GM18873 (cell line): ENCODE data around the gene C2orf72.
"Not testable (repeated sequence)": the region's sequence is repeated elsewhere in the genome, so short reads cannot be mapped to it uniquely, and the experiment has no call there.

Experiments used
- ATAC-seq: cut with Tn5 transposase; IDR thresholded peaks from one replicate; pipeline ENCODE4 v1.9.1; 2021; ENCODE audit warnings: mild to moderate bottlenecking, moderate library complexity, moderate number of reproducible peaks; ENCODE audit not compliant: unreplicated experiment, low FRiP score

The C2orf72 gene

DNA sequence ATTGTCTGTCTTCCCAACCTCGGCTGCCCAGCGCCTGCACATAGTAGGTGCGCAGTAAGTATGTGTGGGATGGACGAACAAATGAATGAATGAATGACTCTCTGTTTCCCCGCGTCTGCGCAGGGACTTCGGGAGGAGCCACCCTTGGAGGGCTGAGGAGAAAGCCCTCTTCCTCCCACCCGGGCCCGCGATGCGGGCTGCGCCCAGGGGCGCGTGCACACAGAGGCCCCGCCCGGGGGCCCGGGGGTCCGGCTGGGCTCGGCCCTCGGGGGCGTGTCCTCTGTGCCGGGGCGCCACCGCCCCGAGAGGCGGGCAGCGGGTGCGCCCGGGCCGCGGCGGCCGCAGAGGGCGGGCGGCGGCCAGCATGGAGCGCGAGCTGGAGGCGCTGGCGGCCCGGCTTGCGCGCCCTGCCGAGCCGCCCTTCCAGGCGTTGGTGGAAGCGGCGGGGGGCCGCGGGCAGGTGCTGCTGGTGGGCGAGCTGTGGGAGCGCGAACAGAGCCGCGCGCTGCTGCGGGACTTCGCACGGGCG, at the start of gene C2orf72:
C2orf72 (plus strand) TSS at position 322 of the 529 bp plus-strand sequence; CDS start at position 365, 43 bp downstream.
- no peak for ATAC-seq

GRCh38 chr2:230989731-230990130, 47.6 kb upstream of the C2orf72 start:
- ATAC-seq: no peak

DNA sequence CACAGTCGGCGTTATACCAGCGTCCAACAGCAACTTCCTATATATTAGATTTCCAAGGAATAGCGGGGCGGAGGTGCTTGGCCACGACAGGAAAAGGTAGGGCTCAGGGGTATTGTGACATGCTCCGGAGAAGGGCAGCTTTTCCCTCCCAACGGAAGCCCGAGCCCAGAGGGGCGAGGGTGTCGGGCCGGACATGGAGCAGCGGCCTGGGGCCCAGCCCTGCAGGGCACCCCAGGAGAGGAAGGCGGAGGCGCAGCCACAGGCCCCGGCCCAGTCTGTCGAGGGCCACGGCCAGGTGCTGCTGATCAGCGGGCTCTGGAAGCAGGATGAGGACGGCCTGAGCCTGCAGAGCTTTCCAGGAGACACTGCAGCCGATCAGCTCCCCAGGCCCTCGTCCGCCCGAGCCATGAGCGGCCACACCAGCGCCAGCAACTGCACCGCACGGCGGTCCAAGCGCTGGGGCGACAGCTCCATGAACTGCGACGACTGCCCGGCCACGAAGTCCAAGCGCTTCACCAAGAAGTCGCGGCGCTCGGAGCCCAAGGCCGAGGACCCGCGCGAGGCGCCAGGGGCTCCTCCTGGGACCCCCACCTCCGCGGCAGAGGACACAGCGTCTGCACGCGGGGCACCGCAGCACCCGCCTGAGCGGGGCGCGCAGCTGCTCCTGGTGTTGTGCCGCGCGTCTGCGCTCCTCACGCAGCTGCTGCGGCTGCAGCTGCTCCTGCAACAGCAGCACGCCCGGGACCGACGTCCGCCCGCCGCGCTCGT, 47.0 kb upstream of the C2orf72 start:
- ATAC-seq: no peak

DNA sequence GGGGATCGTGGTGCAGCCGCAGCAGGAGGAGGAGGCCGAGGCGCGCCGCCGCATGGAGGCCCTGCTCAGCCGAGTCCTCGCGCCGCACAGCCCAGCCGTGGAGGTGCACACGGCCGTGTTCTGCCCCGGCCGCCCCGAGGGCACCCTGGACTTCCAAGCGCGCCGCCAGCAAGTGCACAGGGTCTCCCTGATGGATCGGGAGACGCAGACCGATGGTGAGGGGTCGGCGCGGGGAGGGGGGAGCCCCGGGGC, 46.5 kb upstream of the C2orf72 start:
- no peak for ATAC-seq

DNA sequence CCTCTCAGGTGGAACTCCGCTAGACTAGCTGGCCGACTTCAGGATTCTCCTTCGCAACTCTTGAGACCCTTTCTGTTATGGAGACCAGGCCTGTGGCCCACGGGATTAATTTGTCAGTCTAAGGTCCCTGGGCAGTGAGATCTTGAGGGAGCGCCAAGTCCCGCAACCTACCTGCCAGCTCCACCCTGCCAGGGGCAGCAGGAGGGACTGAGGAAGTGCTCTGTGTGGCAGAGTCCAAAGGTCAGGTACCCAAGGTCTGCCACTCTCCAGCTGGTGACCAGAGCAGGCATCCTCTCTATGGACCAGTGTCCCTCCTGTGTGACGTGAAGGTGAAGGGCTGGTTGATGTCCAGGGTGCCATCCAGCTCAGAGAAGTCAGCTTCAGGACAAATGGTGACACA, 45.7 kb upstream of the C2orf72 start:
- ATAC-seq: no peak

DNA sequence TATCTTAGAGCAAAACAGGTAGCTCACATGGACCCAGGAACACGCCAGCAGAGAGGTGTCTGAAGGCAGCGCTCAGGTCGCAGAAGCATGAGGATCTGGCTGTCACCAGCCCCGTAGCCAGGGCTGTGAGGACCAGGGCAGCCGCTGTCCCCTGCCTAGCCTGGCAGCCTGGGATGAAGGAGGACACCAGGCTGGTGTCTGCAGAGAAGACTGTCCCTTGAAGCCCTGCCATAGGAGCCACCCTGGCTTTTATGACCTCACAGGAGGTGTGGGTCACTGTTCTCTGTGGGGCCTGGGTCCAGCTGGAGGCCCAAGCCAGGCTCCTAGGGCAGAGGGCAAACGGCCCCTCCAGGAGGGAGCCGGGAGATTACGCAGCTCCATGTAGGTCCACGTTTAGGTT, 41.5 kb upstream of the C2orf72 start, which contains the start of gene SPATA3:
SPATA3 (plus strand) TSS at position 301 of the 400 bp plus-strand sequence. CDS start 113 bp downstream, outside the sequence.
- ATAC-seq: no peak

DNA sequence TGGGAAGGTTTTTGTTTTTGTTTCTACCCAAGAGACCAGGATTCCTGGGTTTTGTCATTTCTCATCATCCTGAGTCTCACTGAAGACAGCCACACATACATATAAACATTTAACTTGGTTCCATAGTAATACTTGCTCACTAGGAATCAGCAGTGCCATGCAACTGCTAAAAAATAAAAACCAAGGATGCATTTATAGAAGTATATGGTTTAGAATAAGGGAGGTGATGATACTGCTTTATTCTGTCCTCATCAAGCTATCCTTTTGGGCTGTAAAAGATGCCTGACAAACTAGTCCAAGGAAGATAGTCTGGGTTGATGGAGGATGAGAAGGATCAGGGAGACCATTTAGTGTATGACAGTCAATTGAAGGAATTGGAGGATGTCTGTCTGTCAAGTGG, 40.7 kb upstream of the C2orf72 start:
- no peak for ATAC-seq

GRCh38 chr2:230998882-230999281, 38.4 kb upstream of the C2orf72 start:
- ATAC-seq: no peak

- no peak for ATAC-seq
Observed at GRCh38 chr2:230999477-230999876, 37.8 kb upstream of the C2orf72 start.

DNA sequence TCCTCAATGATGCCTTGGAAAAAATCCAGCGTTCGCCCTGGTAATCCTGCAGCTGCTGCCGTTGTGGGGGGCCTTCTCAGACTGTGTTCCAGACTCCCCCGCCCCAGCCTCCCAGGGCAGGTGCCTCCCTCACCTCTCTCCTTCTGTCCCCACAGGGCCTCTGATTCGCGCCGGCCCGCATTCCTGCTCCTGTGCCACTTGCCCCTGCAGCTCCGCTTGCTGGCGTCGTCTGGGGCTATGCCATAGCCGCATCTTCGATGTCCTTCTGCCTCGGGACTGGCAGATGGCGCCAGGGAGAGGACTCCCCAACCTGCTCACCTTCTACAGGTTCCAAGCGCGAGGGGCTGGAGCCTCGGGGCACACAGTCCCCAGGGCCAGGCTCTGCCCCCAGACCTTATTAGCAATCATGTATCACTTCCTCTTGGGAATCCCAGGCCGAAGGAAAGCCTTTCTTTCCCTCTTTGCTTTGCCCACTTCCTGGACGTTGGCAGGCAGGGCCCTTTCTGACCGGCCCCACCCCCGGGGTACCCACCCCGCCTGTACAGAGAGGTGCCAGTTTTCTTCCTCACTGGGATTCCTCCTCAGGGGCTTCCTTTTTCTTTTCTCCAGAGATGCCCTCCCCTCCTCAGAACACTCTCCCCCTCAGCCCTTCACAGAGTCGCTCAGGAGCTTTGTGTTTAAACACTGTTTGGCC, 37.0 kb upstream of the C2orf72 start:
- ATAC-seq: no peak

GRCh38 chr2:231001036-231001435, 36.3 kb upstream of the C2orf72 start:
- no peak for ATAC-seq

GRCh38 chr2:231001921-231002320, 35.4 kb upstream of the C2orf72 start:
- ATAC-seq: no peak

DNA sequence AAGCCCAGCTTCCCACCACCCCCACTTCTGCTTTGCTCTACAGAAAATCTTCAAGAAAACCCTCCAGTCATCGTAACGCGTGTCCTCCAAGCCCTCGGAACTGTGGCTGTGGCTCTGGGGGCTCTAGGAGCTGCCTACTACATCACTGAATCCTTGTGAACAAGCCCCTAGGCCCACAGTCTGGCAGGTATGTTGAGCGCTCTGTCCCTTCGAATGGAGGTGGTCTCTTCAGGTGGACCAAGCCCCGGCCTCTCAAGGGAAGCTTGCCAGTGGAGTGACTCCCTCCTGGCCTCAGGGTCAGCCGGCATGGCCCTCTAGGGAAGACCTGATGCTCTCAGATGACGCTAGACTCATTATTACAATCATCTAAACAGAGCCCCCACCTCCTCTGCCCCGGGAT, 34.7 kb upstream of the C2orf72 start:
- ATAC-seq: no peak

GRCh38 chr2:231003186-231003585, 34.1 kb upstream of the C2orf72 start:
- no peak for ATAC-seq

DNA sequence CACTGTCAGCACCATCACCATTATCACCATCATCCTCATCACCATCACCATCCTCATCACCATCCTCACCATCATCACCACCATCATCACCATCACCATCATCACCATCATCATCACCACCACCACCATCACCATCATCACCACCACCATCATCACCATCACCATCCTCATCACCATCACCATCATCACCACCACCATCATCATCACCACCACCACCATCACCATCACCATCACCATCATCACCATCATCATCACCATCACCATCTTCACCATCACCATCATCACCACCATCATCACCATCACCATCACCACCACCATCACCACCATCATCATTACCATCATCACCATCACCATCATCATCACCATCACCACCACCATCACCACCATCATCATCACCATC, 32.4 kb upstream of the C2orf72 start:
- ATAC-seq: not testable (repeated sequence)

DNA sequence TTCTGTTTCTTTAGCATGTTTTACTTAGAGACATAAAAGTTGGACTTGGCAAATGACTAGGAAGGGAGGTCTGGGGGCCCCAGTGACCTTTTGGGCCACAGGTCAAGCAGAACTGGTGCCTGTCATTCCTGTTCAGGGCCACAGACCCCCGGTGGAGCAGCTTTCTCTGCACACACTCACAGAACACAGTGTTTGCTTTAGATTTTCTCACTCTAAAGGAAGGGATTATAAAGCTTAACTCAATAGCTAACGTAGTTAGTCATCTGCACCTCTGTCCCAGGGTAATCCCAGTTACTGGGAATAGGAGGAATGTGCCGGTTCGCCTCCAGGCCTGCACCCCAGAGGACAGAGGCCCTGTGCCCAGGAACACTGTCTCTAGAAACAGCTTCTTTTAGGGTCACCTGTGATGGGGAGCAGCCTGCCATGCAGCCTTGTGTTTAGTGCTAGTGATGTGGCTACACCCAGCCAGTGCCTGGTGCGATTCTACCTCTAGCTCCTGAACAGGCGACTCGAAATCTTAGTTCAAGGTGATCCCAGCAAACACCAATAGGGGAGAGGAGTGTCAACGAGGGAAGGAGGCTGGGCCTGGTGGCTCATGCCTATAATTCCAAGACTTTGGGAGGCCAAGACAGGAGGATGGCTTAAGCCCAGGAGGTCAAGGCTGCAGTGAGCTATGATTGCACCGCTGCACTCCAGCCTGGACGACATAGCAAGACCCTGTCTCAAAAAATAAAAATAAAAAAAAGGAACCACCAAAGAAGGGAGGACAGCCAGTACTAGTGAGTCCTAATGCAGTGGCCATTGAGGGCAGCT, 29.8 kb upstream of the C2orf72 start:
- ATAC-seq: no peak

- no peak for ATAC-seq
Observed at GRCh38 chr2:231008131-231008530, 29.2 kb upstream of the C2orf72 start.

- no peak for ATAC-seq
Observed at GRCh38 chr2:231009236-231009919, 27.9 kb upstream of the C2orf72 start.

GRCh38 chr2:231010201-231010730, 27.1 kb upstream of the C2orf72 start:
- no peak for ATAC-seq

GRCh38 chr2:231011526-231011925, 25.8 kb upstream of the C2orf72 start:
- ATAC-seq: no peak
